ENCODE measurements around the gene GATD1. TPM values are rescaled to one million over a fixed set of nuclear protein-coding genes. Genes with fewer than 3 reads are reported as not detected.

Gene GATD1
- total RNA-seq, 1 donor from 2014 or later: 26.2 TPM

DNA sequence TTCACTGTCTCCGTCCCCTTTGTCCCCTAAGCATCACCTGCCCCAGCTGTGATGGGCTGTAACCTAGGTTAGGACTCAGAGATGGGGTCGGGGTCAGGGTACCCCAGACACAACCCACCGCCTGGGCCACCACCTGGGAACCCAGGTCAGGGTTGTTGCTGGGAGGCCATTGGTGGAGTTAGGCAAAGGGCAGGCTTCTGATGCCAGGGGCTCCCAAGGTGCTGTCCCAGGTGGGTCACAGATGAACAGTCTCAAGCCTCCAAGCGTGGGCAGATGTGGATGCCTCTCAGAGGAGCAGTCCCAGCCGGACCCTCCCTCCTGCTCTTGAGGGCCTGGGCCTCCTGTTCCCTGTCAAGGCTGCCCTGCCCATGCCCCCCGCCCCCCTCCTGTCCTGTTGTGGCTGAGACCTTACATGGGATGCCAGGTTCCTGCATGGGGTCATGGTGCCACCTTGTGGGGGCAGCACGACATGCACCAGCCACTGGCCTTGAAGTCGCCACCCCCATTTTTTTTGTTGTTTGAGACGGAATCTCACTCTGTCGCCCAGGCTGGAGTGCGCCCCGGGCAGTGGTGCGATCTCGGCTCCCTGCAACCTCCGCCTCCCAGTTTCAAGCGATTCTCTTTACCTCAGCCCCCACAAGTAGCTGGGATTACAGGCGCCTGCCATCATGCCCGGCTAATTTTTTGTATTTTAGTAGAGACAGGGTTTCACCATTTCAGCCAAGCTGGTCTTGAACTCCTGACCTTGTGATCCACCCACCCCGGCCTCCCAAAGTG, 12.1 kb downstream of the GATD1 start:
- TF ChIP-seq, protein P1, sequence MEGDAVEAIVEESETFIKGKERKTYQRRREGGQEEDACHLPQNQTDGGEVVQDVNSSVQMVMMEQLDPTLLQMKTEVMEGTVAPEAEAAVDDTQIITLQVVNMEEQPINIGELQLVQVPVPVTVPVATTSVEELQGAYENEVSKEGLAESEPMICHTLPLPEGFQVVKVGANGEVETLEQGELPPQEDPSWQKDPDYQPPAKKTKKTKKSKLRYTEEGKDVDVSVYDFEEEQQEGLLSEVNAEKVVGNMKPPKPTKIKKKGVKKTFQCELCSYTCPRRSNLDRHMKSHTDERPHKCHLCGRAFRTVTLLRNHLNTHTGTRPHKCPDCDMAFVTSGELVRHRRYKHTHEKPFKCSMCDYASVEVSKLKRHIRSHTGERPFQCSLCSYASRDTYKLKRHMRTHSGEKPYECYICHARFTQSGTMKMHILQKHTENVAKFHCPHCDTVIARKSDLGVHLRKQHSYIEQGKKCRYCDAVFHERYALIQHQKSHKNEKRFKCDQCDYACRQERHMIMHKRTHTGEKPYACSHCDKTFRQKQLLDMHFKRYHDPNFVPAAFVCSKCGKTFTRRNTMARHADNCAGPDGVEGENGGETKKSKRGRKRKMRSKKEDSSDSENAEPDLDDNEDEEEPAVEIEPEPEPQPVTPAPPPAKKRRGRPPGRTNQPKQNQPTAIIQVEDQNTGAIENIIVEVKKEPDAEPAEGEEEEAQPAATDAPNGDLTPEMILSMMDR (IDR thresholded peaks at IDR 0.05; ENCODE audit: borderline replicate concordance): peak; percentile 70
- Histone ChIP-seq H3K27ac (replicated peaks) (no peak overlapping the region), H3K9me3 (replicated peaks) (no peaks in the 10 kb centered on the region), H3K36me3 (peaks cover 73% of the 10 kb centered on the region), H3K27me3 (ENCODE audit: low read depth) (no peaks in the 10 kb centered on the region), H3K4me3 (no peak overlapping the region), H3K4me1 (no peaks in the 10 kb centered on the region)
- peak; percentile 51 for DNase-seq
- intact Hi-C loops (cut with micrococcal nuclease): no loop called here

DNA sequence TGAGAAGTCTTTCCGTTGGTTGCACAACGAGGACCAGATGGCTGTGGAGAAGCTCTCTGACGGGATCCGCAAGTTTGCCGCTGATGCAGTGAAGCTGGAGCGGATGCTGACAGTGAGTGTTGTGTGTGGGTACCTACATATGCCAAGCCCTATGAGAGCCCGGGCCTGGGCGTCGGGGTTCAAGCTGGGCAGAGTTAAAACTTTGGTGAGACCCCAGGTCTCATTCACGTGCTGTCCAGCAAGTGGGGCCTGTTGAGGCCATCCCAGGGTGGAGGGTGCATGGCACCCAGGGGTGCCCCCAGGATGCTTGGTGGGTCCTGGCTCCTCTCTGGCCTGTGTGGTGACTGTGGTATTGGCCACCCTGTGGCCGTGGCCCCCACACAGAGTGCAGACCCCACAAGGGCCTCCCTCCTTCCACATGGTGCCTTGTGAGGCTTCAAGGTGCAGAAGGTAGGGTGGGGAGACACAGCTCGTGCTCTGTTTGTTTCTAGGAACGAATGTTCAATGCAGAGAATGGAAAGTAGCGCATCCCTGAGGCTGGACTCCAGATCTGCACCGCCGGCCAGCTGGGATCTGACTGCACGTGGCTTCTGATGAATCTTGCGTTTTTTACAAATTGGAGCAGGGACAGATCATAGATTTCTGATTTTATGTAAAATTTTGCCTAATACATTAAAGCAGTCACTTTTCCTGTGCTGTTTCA, 12.8 kb downstream of the GATD1 start:
- H3K4me3 ChIP-seq: no peak overlapping the region
- H3K9me3 ChIP-seq (replicated peaks): no peaks in the 10 kb centered on the region
- H3K36me3 ChIP-seq: peaks cover 74% of the 10 kb centered on the region
- TF ChIP-seq, protein P1 (IDR thresholded peaks at IDR 0.05; ENCODE audit: borderline replicate concordance): no peak
- intact Hi-C loops (cut with micrococcal nuclease): no loop called here
- no peaks in the 10 kb centered on the region for H3K4me1 ChIP-seq
- no peaks in the 10 kb centered on the region for H3K27me3 ChIP-seq (ENCODE audit: low read depth)
- H3K27ac ChIP-seq (replicated peaks): no peak overlapping the region
- no peak for DNase-seq

DNA sequence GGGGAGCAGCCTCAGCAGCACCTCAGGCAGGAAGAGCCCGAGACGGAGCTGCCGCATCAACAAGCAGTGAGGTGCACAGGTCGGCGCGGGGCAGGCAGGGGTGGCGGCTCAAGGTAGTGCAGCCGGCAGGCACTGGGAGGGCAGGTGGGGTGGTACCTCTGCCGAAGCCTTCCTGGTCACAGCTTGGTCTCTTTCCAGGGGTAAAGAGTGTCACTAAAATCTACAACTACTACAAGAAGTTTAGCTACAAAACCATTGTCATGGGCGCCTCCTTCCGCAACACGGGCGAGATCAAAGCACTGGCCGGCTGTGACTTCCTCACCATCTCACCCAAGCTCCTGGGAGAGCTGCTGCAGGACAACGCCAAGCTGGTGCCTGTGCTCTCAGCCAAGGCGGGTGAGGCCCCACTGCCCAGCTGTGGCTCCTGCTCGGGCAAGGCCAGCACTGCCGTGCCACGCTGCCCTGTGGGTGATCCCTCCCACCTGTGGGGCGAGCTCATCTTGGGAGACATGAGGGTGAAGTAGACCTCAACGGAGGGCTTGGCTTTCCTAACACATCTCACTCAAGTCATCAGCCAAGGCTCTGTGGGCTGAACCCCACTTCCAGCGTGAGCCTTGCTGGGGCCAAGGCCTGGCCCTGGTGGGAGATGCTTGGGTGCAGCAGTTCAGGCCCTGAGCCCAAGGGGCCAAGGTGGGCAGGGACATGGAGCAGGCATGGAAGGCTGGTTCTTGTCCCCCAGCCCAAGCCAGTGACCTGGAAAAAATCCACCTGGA, 13.6 kb downstream of the GATD1 start:
- no peak overlapping the region for H3K4me3 ChIP-seq
- no peaks in the 10 kb centered on the region for H3K4me1 ChIP-seq
- H3K27ac ChIP-seq (replicated peaks): no peak overlapping the region
- intact Hi-C loops (cut with micrococcal nuclease): no loop called here
- TF ChIP-seq, protein P1 (IDR thresholded peaks at IDR 0.05; ENCODE audit: borderline replicate concordance): no peak
- H3K27me3 ChIP-seq (ENCODE audit: low read depth): no peaks in the 10 kb centered on the region
- no peak for DNase-seq
- peaks cover 81% of the 10 kb centered on the region for H3K36me3 ChIP-seq
- no peaks in the 10 kb centered on the region for H3K9me3 ChIP-seq (replicated peaks)

DNA sequence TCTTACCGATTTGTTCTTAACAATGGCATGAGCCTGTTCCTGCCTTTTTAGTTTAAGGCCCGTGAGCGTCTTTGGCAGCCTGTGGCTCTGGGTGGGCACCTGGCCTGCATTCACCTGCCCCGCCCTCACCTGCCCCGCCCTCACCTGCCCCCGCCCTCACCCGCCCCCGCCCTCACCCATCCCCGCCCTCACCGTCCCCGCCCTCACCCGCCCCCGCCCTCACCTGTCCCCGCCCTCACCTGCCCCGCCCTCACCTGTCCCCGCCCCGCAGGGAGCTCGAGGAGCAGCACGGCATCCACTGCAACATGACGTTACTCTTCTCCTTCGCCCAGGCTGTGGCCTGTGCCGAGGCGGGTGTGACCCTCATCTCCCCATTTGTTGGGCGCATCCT, 14.2 kb downstream of the GATD1 start:
- no peaks in the 10 kb centered on the region for H3K9me3 ChIP-seq (replicated peaks)
- peaks cover 82% of the 10 kb centered on the region for H3K36me3 ChIP-seq
- DNase-seq: no peak
- H3K27ac ChIP-seq (replicated peaks): no peak overlapping the region
- no peaks in the 10 kb centered on the region for H3K27me3 ChIP-seq (ENCODE audit: low read depth)
- H3K4me3 ChIP-seq: no peak overlapping the region
- no peaks in the 10 kb centered on the region for H3K4me1 ChIP-seq
- intact Hi-C loops (cut with micrococcal nuclease): no loop called here
- TF ChIP-seq, protein P1 (IDR thresholded peaks at IDR 0.05; ENCODE audit: borderline replicate concordance): no peak

DNA sequence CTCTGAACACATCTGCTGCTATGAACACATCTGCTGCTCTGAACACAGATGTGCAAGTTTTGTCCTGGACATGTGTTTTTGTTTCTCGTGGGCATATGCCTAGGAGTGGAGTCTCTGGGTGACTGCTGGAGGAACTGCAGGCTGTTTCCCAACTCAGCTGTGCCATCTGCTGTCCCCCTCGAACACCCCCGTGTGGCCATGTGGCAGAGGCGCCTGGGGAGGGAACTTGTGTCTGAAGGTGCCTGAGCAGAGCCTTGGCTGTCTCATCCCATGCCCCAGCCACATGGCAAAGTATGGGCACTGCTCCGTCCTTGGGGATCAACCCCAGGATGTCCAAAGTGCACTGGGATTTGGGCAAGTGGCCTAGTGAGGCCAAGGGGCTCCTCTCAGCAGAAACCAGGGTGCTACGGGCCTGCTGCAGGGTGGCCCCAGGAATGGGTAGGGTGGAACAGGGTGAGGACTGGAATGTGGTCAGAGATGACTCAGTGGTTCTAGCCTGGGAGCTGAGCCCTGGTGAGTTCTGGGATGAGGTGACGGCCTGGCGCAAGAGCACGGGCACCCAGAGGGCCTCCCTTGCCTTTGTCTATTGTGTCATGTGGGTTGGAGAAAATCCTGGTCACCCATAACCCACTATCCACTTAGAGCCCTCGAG, 14.7 kb downstream of the GATD1 start:
- H3K4me3 ChIP-seq: no peak overlapping the region
- no peaks in the 10 kb centered on the region for H3K4me1 ChIP-seq
- H3K9me3 ChIP-seq (replicated peaks): no peaks in the 10 kb centered on the region
- peaks cover 87% of the 10 kb centered on the region for H3K36me3 ChIP-seq
- DNase-seq: no peak
- intact Hi-C loops (cut with micrococcal nuclease): no loop called here
- H3K27ac ChIP-seq (replicated peaks): no peak overlapping the region
- H3K27me3 ChIP-seq (ENCODE audit: low read depth): no peaks in the 10 kb centered on the region
- TF ChIP-seq, protein P1 (IDR thresholded peaks at IDR 0.05; ENCODE audit: borderline replicate concordance): no peak

Measured in left ventricle myocardium inferior (tissue), 1 donor.